IMR-90 (cell line): ENCODE results near the gene MSI2. TPM values are rescaled to one million over a fixed set of nuclear protein-coding genes. Genes with fewer than 3 reads are reported as not detected.

Experiments
- ATAC-seq: fragments of 200-7000 bp; cut with Tn5 transposase; 2 replicates; pipeline ENCODE4 v1.9.1; 2020; ENCODE audit warnings: low read depth, mild to moderate bottlenecking, moderate library complexity
- BruUV-seq: library from RNA; stranded (reverse); fragments of 400-500 nt; replicated peaks from 2 replicates; lab custom pipeline; 2021; lab: Mats Ljungman, UMichigan
- CTCF ChIA-PET: fragments of 300-600 bp; formaldehyde crosslinking; extraction: SDS; loops from one replicate; lab custom pipeline; 2021; ENCODE audit warnings: antibody characterized with exemption; lab: Yijun Ruan, JAX
- POLR2A ChIA-PET: fragments of 300-600 bp; sonication (Branson Sonifier 250); formaldehyde crosslinking; loops from one replicate; lab custom pipeline; 2022; ENCODE audit warnings: antibody characterized with exemption; ENCODE audit not compliant: unreplicated experiment; lab: Charles Lee
- DNase-seq: peaks from one replicate; pipeline ENCODE4 v3.0.0; 2013
- H2AFZ ChIP-seq: replicated peaks from 2 replicates; pipeline ENCODE3; 2013; ENCODE audit warnings: low read length, mild to moderate bottlenecking; ENCODE audit not compliant: poor library complexity
- H2AK5ac ChIP-seq: 2 replicates; pipeline ENCODE4 v1.6.1; 2013; ENCODE audit warnings: low read depth, low read length, inconsistent platforms
- H2AK9ac ChIP-seq: replicated peaks from 2 replicates; pipeline ENCODE3; 2013; ENCODE audit warnings: mild to moderate bottlenecking, low read depth, low read length, moderate library complexity; ENCODE audit not compliant: poor library complexity
- H2BK120ac ChIP-seq: 2 replicates; pipeline ENCODE4 v1.6.1; 2013; ENCODE audit warnings: low read depth, low read length, inconsistent platforms
- H2BK15ac ChIP-seq: 3 replicates; pipeline ENCODE4 v1.6.1; 2013; ENCODE audit warnings: low read depth, low read length, inconsistent platforms
- H2BK20ac ChIP-seq: 2 replicates; pipeline ENCODE4 v1.6.1; 2013; ENCODE audit warnings: low read depth, mild to moderate bottlenecking, inconsistent platforms, low read length, moderate library complexity
- H2BK5ac ChIP-seq: 2 replicates; pipeline ENCODE4 v1.6.1; 2013; ENCODE audit warnings: mild to moderate bottlenecking, low read depth, low read length, inconsistent platforms; ENCODE audit not compliant: poor library complexity, severe bottlenecking
- H3K14ac ChIP-seq: replicated peaks from 2 replicates; pipeline ENCODE4 v1.6.1; 2013; ENCODE audit warnings: low read depth, low read length, inconsistent platforms
- H3K18ac ChIP-seq: 2 replicates; pipeline ENCODE4 v1.6.1; 2013; ENCODE audit warnings: low read depth, low read length, control low read depth
- H3K23ac ChIP-seq: 2 replicates; pipeline ENCODE4 v1.6.1; 2013; ENCODE audit warnings: low read depth, low read length, inconsistent platforms
- H3K27ac ChIP-seq: 2 replicates; pipeline ENCODE4 v1.5.1; 2013; ENCODE audit warnings: mild to moderate bottlenecking, control low read depth, low read length; ENCODE audit not compliant: insufficient read depth
- H3K27me3 ChIP-seq: 2 replicates; pipeline ENCODE4 v1.6.1; 2013; ENCODE audit warnings: low read length; ENCODE audit not compliant: control insufficient read depth, insufficient read depth
- H3K36me3 ChIP-seq: 2 replicates; pipeline ENCODE4 v1.6.1; 2013; ENCODE audit warnings: low read length, mixed read lengths; ENCODE audit not compliant: control insufficient read depth, insufficient read depth
- H3K4ac ChIP-seq: 2 replicates; pipeline ENCODE4 v1.6.1; 2013; ENCODE audit warnings: low read depth, low read length, inconsistent platforms
- H3K4me1 ChIP-seq: 2 replicates; pipeline ENCODE4 v1.6.1; 2013; ENCODE audit warnings: low read length, mixed read lengths; ENCODE audit not compliant: control insufficient read depth, insufficient read depth
- H3K4me2 ChIP-seq: 2 replicates; pipeline ENCODE4 v1.6.1; 2013; ENCODE audit warnings: low read depth, mild to moderate bottlenecking, control low read depth, low read length, moderate library complexity
- H3K4me3 ChIP-seq: 2 replicates; pipeline ENCODE4 v1.5.1; 2013; ENCODE audit warnings: low read depth, mild to moderate bottlenecking, control low read depth, low read length, moderate library complexity; ENCODE audit not compliant: insufficient read depth
- H3K56ac ChIP-seq: 2 replicates; pipeline ENCODE4 v1.6.1; 2013; ENCODE audit warnings: low read length, inconsistent platforms; ENCODE audit not compliant: insufficient read depth; ENCODE audit errors: extremely low read depth
- H3K79me1 ChIP-seq, 2 experiments: 2 replicates each; pipeline ENCODE4 v1.6.1; 2013; ENCODE audit warnings: low read length in 2 of 2, inconsistent platforms in 1 of 2, low read depth in 1 of 2
- H3K9ac ChIP-seq: 2 replicates; pipeline ENCODE4 v1.6.1; 2013; ENCODE audit warnings: low read depth, low read length, control low read depth
- H3K9me1 ChIP-seq: 2 replicates; pipeline ENCODE4 v1.6.1; 2013; ENCODE audit warnings: low read length, inconsistent platforms; ENCODE audit not compliant: insufficient read depth
- H3K9me3 ChIP-seq: 2 replicates; pipeline ENCODE4 v1.6.1; 2013; ENCODE audit warnings: low read length; ENCODE audit not compliant: control insufficient read depth, insufficient read depth
- H4K20me1 ChIP-seq: 2 replicates; pipeline ENCODE4 v1.6.1; 2013; ENCODE audit warnings: low read length, inconsistent platforms; ENCODE audit not compliant: insufficient read depth
- H4K5ac ChIP-seq: 2 replicates; pipeline ENCODE4 v1.6.1; 2013; ENCODE audit warnings: mild to moderate bottlenecking, low read depth, low read length, control low read depth
- H4K8ac ChIP-seq, 2 experiments: 2 replicates each; pipeline ENCODE4 v1.6.1; 2013; ENCODE audit warnings: low read depth in 2 of 2, low read length in 2 of 2, control low read depth in 1 of 2, inconsistent platforms in 1 of 2
- H4K91ac ChIP-seq: 2 replicates; pipeline ENCODE4 v1.6.1; 2013; ENCODE audit warnings: low read depth, low read length, inconsistent platforms; ENCODE audit not compliant: insufficient read depth
- BHLHE40 ChIP-seq: fragments of 150-350 bp; IDR thresholded peaks from 2 replicates; pipeline ENCODE4 v1.6.1; 2016; ENCODE audit warnings: mild to moderate bottlenecking, low read depth, low read length
- CEBPB ChIP-seq: IDR thresholded peaks from 2 replicates; pipeline ENCODE4 v1.6.1; 2012; ENCODE audit warnings: low read depth, low read length, improper control_type of control experiment
- CHD1 ChIP-seq: IDR thresholded peaks from 2 replicates; pipeline ENCODE4 v1.6.1; 2012; ENCODE audit warnings: low read depth, low read length, improper control_type of control experiment
- CTCF ChIP-seq: conservative IDR thresholded peaks from 2 replicates; pipeline ENCODE4 v1.5.1; 2012; ENCODE audit warnings: mild to moderate bottlenecking, low read depth, low read length, improper control_type of control experiment
- ELK1 ChIP-seq: fragments of 150-350 bp; IDR thresholded peaks from 2 replicates; pipeline ENCODE4 v1.6.1; 2016; ENCODE audit warnings: low read depth, mild to moderate bottlenecking, low read length, moderate library complexity, borderline replicate concordance
- FOS ChIP-seq: fragments of 150-350 bp; IDR thresholded peaks from 2 replicates; pipeline ENCODE4 v1.6.1; 2016; ENCODE audit warnings: low read depth, low read length
- MAFK ChIP-seq: IDR thresholded peaks from 2 replicates; pipeline ENCODE4 v1.6.1; 2012; ENCODE audit warnings: low read depth, low read length, improper control_type of control experiment
- MAZ ChIP-seq: IDR thresholded peaks from 2 replicates; pipeline ENCODE4 v1.6.1; 2012; ENCODE audit warnings: low read depth, mild to moderate bottlenecking, low read length, improper control_type of control experiment, moderate library complexity, borderline replicate concordance
- MXI1 ChIP-seq: IDR thresholded peaks from 2 replicates; pipeline ENCODE4 v1.6.1; 2012; ENCODE audit warnings: low read depth, mild to moderate bottlenecking, low read length, moderate library complexity, borderline replicate concordance
- NFE2L2 ChIP-seq: fragments of 150-350 bp; IDR thresholded peaks from 2 replicates; pipeline ENCODE4 v1.6.1; 2016; ENCODE audit warnings: low read depth, mild to moderate bottlenecking, low read length
- POLR2A ChIP-seq: IDR thresholded peaks from 2 replicates; pipeline ENCODE4 v1.6.1; 2012; ENCODE audit warnings: mild to moderate bottlenecking, low read depth, low read length
- RAD21 ChIP-seq: IDR thresholded peaks from 2 replicates; pipeline ENCODE4 v1.6.1; 2012; ENCODE audit warnings: low read length, improper control_type of control experiment
- RCOR1 ChIP-seq: IDR thresholded peaks from 2 replicates; pipeline ENCODE4 v1.6.1; 2012; ENCODE audit warnings: mild to moderate bottlenecking, low read length, improper control_type of control experiment; ENCODE audit not compliant: insufficient replicate concordance
- RFX5 ChIP-seq: IDR thresholded peaks from 2 replicates; pipeline ENCODE4 v1.8.0; 2012; ENCODE audit warnings: low read depth, mild to moderate bottlenecking, low read length, moderate library complexity
- SMC3 ChIP-seq: fragments of 150-350 bp; IDR thresholded peaks from 2 replicates; pipeline ENCODE4 v1.6.1; 2016; ENCODE audit warnings: low read depth, mild to moderate bottlenecking, antibody characterized with exemption, low read length, moderate library complexity
- USF2 ChIP-seq: fragments of 150-350 bp; IDR thresholded peaks from 2 replicates; pipeline ENCODE4 v1.6.1; 2017; ENCODE audit warnings: mild to moderate bottlenecking, antibody characterized with exemption, low read length, low read depth
- WGBS, 2 experiments: methylation state at CpG; one replicate each; pipeline versions ENCODE4 v1.1.5 to v1.1.7; 2013; ENCODE audit warnings: missing lambda C conversion rate in 2 of 2; ENCODE audit not compliant: insufficient read length in 1 of 2; ENCODE audit errors: extremely low coverage in 2 of 2; 5-methylcytosine and 5-hydroxymethylcytosine counted together
- dilution Hi-C: fragments of 300-500 bp; cut with HindIII; formaldehyde crosslinking; loops from one replicate; pipeline ENCODE4 v1.14.3; 2018; ENCODE audit warnings: low sequenced_read_pairs; ENCODE audit not compliant: unreplicated experiment
- in situ Hi-C: fragments of 300-500 bp; cut with MboI; formaldehyde crosslinking; loops from 3 replicates; pipeline ENCODE4 v1.14.3; 2019; ENCODE audit warnings: low sequenced_read_pairs, inconsistent platforms, mixed read lengths
- intact Hi-C: fragments of 100-400 bp; cut with micrococcal nuclease; formaldehyde crosslinking; loops from 2 replicates; pipeline ENCODE4 v1.10.0; 2022
- polyA plus RNA-seq, 3 experiments: library from polyadenylated mRNA; depleted of rRNA; stranded (reverse); fragments of >200 nt; gene quantifications; 2 replicates each; pipeline ENCODE4 v1.2.3, GENCODE V29; 2012; ENCODE audit warnings: low replicate concordance in 1 of 3
- total RNA-seq: library from RNA; depleted of rRNA; stranded (reverse); fragments of >200 nt; gene quantifications from 2 replicates; pipeline ENCODE4 v1.2.3, GENCODE V29; 2012

MSI2 gene
- total and polyA plus RNA-seq, 2 of the 4 experiments (the other 2 are of a cell fraction), result 13.0 to 16.0 TPM

- no peak overlapping the region for H3K9ac ChIP-seq
- no peak overlapping the region for H2BK5ac ChIP-seq
- DNase-seq (no peak), ATAC-seq (no peak)
- no peak overlapping the region for H3K56ac ChIP-seq
- H3K4me1 ChIP-seq, result peaks cover 13% of the 10 kb centered on the region
- POLR2A ChIA-PET, result no interaction called here
- H3K27me3 ChIP-seq, result no peaks in the 10 kb centered on the region
- no peak overlapping the region for H3K23ac ChIP-seq
- peaks cover 14% of the 10 kb centered on the region; the same call in 1 of the 2 replicates for H3K9me1 ChIP-seq
- no peak overlapping the region for H2BK20ac ChIP-seq
- intact Hi-C loops, result no loop called here
- H3K4me3 ChIP-seq, result no peak overlapping the region
- H3K4ac ChIP-seq, result no peak overlapping the region; the same call in 1 of the 2 replicates
- TF ChIP-seq ELK1, result no peak
- TF ChIP-seq MXI1, result no peak
- TF ChIP-seq SMC3, result no peak
- TF ChIP-seq FOS, result no peak
- no peak for TF ChIP-seq RCOR1
- no peak for TF ChIP-seq POLR2A
- no peak for TF ChIP-seq CTCF
- TF ChIP-seq BHLHE40, result no peak
- TF ChIP-seq NFE2L2, result no peak
- TF ChIP-seq MAZ, result no peak
- no peak for TF ChIP-seq CHD1
- TF ChIP-seq RFX5, result no peak
- no peak for TF ChIP-seq RAD21
- TF ChIP-seq CEBPB, result no peak
- TF ChIP-seq MAFK, result no peak
- TF ChIP-seq USF2, result no peak
- H3K36me3 ChIP-seq, result no peaks in the 10 kb centered on the region
- no peak overlapping the region for H2AFZ ChIP-seq
- H3K18ac ChIP-seq, result no peak overlapping the region
- no TSS peak for BruUV-seq
- H4K5ac ChIP-seq, result no peak overlapping the region
- dilution Hi-C loops, result no loop called here
- CTCF ChIA-PET, result no interaction called here
- WGBS, 2 experiments, result 92% methylated on average over 4 of the region's 11 CpGs; no CpG with 5 or more reads in 1 of the 2 experiments
- no peak overlapping the region for H2AK5ac ChIP-seq
- no peak overlapping the region for H2BK120ac ChIP-seq
- H2BK15ac ChIP-seq, result no peak overlapping the region
- no peak overlapping the region for H4K8ac ChIP-seq
- in situ Hi-C loops, result no loop called here
- H4K91ac ChIP-seq, result no peak overlapping the region
- no peak overlapping the region for H3K27ac ChIP-seq
- no peaks in the 10 kb centered on the region; a peak in 1 of 4 replicates for H3K79me1 ChIP-seq
- H4K20me1 ChIP-seq, result no peaks in the 10 kb centered on the region
- no peaks in the 10 kb centered on the region for H3K9me3 ChIP-seq
- H3K4me2 ChIP-seq, result no peak overlapping the region
- H2AK9ac ChIP-seq, result peak overlapping the region; percentile 66
- no peak overlapping the region for H3K14ac ChIP-seq
Observed at GRCh38 chr17:57609125-57609877, 353.0 kb downstream of the MSI2 start.
